GM19328 (cell line): ENCODE data around the gene MRS2.
A peak's percentile ranks its signal among the peaks of the same experiment; 100 is the strongest.
"Not testable (repeated sequence)": the region's sequence is repeated elsewhere in the genome, so short reads cannot be mapped to it uniquely, and the experiment has no call there.

Source experiments
- ATAC-seq: cut with Tn5 transposase; IDR thresholded peaks from one replicate; pipeline ENCODE4 v1.9.1; 2021; ENCODE audit warnings: mild to moderate bottlenecking, moderate library complexity; ENCODE audit not compliant: unreplicated experiment

MRS2 gene

GRCh38 chr6:24402697-24403500 lies at the start of gene MRS2:
Gene MRS2 (plus strand): TSS chr6:24402936. CDS start chr6:24403047, 111 bp downstream.
- peak; percentile 94 for ATAC-seq

DNA sequence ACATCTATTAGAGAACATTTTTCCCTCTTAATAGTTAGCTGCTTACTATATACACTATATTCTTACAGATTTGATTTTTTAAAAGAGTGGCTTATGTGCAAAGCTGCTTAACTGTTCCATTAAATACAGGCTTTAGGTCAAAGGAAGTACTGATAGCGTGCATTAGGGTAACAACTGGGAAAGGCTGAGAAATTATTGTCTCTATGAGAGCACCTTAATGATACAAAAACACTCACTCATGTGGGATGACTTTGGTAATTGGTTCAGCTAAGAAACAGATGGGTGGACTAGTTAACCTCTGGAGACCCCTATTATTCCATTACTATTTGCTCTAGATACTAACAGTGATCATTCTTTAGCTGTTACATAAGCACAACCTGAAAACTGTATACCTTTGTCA lies 48.9 kb upstream of the MRS2 start:
- no peak for ATAC-seq

GRCh38 chr6:24355393-24355792 lies 47.3 kb upstream of the MRS2 start:
- no peak for ATAC-seq

- ATAC-seq = no peak
Measured at GRCh38 chr6:24356310-24356973, 46.3 kb upstream of the MRS2 start.

- ATAC-seq = no peak
Measured at GRCh38 chr6:24357336-24358218, 45.2 kb upstream of the MRS2 start, which contains the start of gene DCDC2. Gene DCDC2 (minus strand): TSS chr6:24358059. CDS start chr6:24357750, 309 bp downstream.

GRCh38 chr6:24358219-24358821 lies 44.4 kb upstream of the MRS2 start:
- no peak for ATAC-seq

GRCh38 chr6:24359640-24360454 lies 42.9 kb upstream of the MRS2 start:
- peak; percentile 76 for ATAC-seq

DNA sequence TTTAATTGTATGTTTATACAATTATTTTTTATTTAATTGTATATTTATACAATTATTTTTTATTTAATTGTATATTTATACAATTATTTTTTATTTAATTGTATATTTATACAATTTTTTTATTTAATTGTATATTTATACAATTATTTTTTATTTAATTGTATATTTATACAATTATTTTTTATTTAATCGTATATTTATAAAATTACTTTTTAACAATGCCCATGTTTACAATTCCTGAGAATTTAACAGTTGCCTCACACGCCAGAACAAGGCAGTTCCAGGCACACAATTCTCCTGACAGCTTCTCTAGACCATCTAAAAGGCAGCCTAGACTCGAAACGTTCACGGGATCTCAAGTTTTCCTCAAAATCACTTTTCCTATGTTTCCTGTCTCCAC lies 40.4 kb upstream of the MRS2 start:
- ATAC-seq = not testable (repeated sequence)

GRCh38 chr6:24365103-24365633 lies 37.6 kb upstream of the MRS2 start:
- not testable (repeated sequence) for ATAC-seq

GRCh38 chr6:24374612-24375011 lies 28.1 kb upstream of the MRS2 start:
- no peak for ATAC-seq

- ATAC-seq = no peak
Measured at GRCh38 chr6:24376871-24377270, 25.9 kb upstream of the MRS2 start.

- no peak for ATAC-seq
Measured at GRCh38 chr6:24378473-24379097, 24.2 kb upstream of the MRS2 start.

GRCh38 chr6:24381476-24382219 lies 21.1 kb upstream of the MRS2 start:
- ATAC-seq = no peak

- no peak for ATAC-seq
Measured at GRCh38 chr6:24382220-24382540, 20.6 kb upstream of the MRS2 start.

- not testable (repeated sequence) for ATAC-seq
Measured at GRCh38 chr6:24382891-24383494, 19.7 kb upstream of the MRS2 start.

DNA sequence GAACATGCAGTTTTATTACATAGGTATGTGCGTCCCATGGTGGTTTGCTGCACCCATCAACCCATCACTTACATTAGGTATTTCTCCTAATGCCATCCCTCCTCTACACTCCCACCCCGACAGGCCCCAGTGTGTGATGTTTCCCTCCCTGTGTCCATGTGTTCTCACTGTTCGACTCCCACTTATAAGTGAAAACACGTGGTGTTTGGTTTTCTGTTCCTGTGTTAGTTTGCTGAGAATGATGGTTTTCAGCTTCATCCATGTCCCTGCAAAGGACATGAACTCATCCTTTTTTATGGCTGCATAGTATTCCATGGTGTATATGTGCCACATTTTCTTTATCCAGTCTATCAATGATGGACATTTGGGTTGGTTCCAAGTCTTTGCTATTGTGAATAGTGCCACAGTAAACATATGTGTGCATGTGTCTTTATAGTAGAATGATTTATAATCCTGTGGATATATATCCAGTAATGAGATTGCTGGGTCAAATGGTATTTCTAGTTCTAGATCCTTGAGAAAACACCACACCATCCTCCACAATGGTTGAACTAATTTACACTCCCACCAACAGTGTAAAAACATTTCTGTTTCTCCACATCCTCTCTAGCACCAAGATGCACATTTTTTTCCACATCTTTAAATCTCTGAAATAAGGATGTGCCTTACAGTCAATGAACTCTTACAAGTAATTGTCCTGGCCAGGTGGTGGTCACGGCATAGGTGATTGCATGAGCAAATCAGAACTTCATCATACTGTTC lies 18.2 kb upstream of the MRS2 start:
- not testable (repeated sequence) for ATAC-seq

DNA sequence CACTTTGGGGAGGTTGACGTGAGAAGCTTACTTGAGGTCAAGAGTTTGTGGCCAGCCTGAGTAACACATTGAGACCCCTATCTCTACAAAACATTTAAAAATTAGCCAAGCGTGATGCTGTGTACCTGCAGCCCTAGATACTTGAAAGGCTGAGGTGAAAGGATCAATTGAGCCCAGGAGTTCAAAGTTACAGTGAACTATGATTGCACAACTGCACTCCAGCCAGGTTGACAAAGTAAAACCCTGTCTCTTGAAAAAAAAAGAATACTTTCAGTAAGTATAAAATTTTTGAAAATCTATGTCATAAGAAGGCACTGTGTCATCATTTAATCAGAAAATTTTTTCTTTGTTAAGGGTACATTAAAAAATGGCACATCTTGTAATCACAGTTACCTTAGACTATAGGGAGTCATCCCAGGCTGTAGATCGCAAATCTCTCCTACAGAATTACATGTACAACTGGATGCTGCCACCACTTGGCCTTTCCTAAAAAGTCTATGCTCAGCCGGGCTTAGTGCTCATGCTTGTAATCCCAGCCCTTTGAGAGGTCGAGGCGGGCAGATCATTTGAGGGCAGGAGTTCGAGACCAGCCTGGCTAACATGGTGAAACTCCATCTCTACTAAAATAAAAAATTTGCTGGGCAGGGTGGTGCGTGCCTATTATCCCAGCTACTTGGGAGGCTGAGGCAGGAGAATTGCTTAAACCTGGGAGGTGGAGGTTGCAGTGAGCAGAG lies 17.0 kb upstream of the MRS2 start:
- no peak for ATAC-seq
